Stimulated activated CD8-positive, alpha-beta memory T cell treated with anti-CD3 and anti-CD28 coated beads, Interleukin-4, amount 100 ng/mL, for 4 hours (primary cell): ENCODE data around the gene EEF1AKMT2.

Source experiments
- DNase-seq, 2 donors: peaks; one replicate each; pipeline ENCODE4 v3.0.0-alpha.2; 2020; ENCODE audit warnings: low read depth in 2 of 2, low spot score in 1 of 2

The EEF1AKMT2 gene

DNA sequence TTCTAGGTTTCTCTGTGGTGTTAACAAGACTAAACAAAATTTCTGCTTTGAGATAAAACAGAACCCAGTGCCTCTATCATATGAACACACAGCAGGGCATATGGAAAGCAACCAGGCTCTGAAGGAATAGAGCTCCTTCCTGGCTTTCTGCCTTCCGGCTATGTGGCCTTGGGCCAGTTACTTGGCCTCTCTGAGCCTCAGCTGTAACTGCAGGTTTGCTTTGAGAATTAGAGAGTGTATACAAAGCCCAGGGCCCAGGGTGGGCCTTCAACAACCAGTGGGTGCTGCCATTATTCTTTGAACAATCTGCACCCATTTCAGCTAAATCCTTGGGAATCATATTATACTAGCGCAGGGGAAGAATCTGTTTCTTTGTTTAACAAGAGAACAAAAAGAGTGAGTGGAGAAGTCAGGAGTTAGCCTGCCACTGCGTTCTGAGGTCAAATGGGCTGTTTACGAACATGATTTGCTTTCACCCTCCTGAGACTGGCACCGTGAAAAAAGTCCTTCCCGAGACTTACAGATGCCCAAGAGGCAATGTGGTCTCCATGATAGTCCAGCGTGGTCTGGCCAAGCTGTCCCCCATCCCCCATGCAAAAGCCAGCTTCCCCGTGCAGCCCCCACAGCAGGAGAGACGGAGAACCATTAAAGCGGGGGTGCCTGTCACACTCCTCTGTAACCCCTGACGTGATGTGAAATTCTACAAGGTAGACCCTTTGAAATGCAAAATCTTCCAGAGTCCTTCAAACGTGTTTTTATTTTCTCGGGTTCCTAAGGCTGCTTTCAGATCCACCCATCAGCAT is 52.4 kb downstream of the EEF1AKMT2 start:
- DNase-seq: no peak

DNA sequence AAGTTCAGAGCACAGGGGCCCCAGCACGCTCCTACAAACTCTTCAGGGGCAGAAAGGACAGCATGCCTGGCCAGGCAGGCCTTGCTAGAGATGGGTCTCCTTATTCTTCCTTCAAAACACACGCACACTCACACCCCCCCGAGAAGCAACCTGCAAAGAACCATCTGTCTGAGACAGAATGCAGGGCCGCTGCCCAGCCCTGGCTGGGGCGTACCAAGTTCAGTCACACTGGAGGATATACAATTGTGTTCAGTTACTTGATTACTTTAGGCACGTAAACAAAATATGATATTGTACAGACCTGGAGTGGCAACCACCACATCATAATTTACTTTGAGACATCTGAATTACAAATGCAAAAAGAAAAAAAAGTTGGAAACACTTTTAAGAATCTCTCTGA is 53.2 kb downstream of the EEF1AKMT2 start:
- no peak for DNase-seq

DNA sequence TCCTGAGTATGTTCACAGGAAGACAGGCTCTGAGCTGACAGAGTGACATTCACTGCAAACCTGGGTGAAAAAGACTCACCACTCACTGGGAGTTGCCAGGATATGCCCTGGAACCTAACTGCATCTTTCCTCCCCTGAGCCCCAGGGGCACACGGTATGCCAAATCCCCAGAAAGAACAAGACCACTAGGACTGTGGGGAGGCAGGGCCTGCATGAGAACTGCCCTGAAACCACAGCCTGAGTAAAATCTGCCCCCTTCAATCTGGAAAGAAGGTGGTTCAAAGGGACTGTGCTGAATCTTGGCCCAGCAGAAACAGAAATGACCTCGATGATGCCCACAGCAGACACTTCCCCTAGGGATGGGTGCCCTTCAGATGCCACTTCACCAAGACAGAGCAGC is 54.0 kb downstream of the EEF1AKMT2 start:
- DNase-seq: no peak

DNA sequence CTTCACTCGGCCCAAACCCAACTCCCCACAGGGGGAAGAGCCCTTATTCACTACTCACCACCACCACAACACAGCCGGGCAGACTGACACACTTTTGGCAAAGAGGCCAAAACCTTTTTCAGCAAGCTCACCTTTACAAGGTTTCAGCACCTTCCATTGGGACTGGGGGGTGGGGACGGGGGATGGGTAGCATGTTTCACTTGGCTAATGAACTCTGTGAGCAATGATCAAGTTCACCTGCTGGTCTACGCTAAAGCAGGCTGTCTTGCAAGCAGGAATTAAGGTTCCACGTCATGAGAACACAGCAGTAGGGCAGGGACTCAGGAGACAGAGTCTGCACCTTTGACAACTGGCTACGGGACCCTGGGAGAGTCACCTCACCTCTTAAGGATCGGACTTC is 54.5 kb downstream of the EEF1AKMT2 start:
- DNase-seq: no peak

DNA sequence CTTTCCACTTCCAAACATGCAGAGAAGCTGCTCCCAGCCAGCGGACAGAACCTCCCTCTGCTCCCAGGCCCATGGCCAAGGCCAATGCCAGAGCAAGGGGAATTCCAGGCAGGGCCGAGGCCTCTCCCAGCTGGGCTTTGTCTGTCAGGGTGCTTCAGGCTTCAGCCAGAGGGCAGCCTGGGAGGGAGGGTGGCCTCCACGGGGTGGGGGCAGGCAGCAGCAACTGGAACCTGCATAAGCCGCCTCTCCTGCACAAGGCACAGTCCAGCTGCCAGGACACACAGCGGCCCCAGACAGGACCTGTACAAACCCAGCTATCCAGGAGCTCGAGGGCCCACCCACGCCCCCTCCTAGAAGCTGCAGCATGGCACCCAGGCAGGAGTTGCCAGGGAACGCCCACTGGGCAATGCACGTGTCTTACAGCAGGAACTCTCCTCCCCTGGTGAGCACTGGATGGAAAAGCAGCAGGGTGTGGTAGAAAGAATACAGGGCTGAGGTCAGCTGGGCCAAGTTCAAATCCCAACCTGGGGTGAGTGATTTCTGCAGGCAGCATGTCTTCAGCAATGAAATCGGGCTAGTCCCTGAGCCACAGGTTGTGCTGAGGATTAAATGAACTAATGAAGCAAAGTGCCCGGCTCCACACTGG is 55.1 kb downstream of the EEF1AKMT2 start:
- no peak for DNase-seq

DNA sequence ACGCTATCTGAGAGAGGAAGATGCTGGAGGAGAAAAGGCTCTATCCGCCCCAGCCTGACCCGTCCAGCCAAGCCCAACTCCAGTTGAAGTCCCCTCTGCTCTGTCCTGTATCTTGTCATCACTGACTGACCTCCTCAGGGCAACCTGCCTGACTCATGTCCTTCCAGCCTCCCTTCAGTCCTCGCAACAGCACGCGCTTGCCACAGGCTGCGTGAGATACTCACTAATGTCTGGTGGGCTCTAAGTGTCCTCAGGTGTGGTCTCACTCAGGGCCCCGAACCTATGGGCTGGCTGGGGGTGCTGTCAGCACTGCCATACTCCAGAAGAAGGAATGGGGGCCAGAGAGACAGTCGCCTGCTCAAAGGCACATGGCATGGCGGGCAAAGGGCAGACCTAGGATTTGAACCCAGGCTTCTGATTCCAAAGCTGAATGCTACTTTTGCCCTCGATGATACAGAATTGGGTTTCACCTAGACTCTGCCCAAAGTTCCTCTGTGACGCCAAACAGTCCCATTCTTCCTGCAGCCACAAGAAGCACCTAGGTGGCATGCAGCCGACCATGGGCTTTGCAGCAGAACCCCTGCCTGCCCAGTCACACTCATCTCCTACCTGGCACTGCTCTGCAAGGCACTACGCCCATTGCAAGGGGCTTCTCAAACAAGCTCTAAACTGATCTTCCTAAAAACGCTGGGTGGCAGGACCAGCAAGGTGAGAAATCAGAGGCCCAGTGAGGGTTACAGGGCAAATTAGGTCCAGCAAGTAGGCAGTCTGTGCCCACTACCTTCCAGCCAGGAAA is 56.0 kb downstream of the EEF1AKMT2 start:
- no peak for DNase-seq

DNA sequence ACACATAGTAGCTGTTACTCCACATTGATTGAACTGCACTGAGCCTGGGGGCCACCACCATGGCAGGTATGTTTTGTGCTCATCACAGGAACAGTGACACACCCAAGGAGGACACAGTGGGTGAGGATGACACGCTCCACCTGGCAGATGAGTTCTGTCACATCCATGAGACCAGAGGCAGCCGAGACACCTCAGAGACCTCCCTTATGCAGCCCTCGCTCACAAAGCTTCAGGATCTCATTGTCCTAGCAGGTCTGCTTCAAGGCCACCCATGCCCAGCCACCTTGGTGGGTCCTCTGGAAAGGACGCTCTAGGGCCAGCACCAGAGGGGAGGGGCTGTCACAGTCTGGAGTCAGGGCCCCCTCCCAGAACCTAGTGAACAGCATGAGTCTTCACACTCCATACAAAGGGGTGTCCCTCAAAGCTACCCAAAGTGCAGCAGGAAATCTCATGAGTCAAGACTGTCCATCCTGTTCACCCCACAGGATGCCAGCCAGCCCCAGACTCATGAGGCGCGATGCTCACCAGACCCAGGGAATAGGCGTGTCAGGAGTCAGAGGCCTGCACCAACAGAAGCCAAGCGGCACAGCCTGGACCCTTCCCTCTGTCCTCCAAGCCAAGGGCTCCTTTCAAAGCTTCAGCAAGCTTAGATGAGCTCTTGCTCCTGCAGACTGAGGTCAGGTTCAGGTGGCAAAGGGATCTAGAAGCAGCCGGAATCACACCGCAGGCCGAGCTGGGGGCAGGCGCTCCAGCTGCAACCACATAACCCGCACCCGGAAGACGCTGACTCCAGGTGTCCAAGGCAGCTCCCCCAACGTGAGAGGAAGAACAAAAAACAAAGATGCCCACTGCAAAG is 57.1 kb downstream of the EEF1AKMT2 start:
- no peak for DNase-seq

DNA sequence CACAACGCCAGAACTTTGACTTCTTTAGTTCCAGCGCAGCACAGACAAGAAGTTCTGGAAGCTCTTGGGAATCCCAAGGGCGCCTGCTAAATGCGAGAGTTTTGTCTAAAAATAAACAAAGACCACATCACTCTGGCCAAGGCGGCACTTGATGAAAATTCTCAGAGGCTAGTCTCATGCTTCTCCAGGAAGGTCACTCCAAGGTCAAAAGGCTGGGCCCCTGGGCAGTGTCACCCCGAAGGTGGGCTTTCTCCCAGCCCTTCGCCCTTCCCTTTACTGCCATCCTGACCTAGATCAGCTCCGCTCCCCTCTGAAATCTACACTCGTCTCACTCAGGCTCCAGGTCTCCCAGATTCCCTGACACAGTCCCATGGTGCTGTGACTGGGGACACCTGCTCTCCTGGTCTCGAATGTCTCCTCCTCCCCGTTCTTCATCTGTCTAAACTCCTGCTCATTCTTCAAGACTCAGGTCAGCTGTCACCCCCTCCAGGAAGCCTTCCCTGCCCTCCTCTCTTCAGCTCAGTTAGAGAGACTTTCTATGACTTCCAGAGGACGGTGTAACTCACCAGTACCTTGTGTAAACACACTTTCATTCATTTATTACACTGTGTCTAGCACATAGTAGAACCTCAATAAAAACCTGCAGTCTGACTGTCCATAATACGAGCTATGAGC is 58.0 kb downstream of the EEF1AKMT2 start:
- DNase-seq: no peak

DNA sequence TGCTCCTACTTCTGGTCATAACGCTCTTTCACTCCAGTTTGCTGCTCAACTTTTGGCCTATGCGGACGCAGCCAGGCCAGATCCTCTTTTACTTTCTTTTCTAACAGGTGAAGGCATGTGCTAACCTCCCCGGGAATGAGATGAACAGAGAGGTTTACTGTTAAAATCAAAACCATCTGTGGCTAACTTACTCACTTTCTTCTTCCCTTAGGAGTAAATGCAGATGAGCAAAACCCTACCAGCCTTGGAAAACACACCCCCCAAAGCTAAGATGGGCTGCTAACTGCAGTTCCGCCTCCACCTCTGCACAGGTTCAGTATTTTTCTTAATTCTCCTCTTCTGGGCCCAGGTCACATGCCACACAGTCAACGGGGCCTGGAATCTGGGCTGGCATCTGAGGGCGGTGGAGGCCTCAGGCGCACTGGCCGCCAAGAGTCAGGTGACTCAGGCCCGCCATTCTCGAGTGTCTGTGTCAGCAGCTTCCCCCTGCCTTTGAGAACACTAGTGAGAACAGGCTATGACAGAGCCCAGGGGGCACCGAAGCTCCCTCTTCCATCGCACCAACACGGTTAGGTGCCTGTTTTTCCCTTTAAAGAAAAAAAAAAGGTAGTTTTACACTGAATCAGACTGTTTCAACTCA is 58.6 kb downstream of the EEF1AKMT2 start:
- no peak for DNase-seq

DNA sequence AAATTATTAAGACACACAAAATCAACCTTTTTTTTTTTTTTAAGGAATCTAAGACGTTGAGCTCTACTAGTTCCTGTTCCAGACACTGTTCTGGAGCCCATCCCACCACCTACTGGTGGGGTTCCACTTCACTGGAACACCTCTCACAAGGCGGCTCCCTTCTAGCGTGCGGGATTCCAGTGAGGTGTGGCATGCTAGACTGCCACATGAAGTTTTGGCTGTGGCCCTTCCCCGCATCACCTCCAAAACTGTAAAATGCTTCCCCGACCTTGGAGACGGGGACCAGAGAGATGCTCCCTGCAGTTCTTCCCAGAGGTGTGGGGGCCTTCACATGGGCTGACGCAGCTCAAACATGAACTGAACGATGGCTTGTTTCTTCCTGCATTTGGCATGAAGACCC is 60.1 kb downstream of the EEF1AKMT2 start:
- DNase-seq: no peak

DNA sequence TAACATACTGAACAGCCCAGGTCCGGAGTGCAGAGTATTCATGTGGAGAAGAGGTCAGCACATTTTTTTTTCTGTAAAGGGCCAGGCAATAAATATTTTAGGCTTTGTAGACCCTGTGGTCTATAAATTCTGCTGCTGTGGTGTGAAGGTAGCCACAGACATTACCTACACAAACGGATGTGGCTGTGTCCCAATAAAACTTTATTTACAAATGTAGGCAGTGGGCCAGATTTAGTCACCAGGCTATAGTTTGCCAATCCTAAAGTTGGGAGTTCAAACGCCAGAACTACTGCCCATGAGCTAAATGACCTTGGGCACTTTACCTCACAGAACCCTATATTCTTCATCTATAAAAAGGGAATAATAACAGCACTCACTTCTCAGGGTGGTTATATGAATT is 60.9 kb downstream of the EEF1AKMT2 start:
- no peak for DNase-seq

DNA sequence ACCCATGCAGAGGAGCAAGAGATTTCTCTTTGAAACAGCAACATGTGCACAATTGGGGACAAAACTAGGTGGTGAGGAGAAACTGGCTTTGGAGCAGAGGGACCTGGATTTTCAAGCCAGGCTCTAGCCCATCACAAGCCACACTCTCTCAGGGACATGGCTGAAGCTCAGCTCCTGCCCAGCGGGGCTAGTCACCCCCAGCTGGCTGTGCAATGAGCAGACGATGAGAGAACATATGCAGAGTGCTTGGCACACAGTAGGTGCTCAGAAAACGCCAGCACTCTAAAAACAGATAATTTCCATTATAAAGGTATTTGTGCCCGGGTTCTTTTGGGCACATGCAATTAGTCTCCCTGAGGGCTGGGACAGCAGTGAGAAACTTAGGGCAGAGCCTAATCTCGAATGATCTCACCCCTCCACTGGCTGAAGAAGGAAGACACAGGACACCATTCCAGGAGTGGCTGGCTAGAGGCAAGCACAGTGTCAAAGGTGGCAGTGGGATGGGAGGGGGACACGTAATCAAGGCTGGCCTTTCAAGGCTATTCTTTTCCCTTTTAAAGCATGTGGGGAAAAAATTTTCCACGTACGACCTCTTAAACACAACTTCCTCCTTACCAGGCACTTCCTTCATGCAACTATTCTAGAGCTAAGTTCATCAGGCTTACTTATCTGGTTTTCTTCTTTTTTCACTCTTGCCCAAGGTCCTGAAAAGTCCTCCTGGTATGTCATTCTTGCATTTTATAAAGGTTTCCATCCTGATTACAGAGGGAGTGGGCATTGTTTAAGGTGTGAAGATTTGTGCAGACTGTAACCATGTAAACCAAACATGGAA is 62.6 kb downstream of the EEF1AKMT2 start:
- DNase-seq: no peak

DNA sequence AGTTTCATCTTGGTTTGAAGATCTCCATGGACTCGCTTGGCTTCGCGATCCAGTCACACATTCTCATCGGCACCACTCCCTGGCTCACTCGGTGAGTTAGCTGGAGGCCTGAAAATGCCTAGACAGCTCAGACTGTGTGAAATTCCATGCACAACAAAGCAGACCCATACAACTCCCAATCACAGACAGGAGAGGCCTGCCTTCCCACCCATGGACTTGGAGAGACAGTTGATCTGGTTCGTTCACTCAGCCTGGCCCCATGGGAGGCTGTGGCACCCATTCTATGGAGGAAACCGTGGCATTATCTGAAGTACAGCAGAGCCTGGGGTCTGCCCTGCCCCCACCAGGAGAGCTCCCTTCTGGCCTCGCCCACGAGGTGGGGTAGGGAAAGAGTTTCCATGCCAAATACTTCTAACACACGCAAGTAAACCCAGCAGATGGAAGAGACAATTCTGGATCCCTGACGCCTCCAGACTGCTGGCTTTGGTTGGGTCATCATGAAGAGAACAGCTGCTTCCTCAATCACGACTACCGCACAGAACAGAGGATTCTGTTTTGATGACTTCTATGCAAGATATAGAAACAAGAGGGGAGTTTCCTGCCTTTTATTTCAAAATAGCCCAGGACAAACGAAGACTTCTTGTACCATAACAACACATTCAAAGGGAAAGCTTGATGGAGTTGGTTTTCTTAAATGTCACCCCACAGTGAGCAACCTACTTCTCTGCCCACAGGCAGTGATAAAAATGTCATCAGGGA is 63.4 kb downstream of the EEF1AKMT2 start:
- no peak for DNase-seq

DNA sequence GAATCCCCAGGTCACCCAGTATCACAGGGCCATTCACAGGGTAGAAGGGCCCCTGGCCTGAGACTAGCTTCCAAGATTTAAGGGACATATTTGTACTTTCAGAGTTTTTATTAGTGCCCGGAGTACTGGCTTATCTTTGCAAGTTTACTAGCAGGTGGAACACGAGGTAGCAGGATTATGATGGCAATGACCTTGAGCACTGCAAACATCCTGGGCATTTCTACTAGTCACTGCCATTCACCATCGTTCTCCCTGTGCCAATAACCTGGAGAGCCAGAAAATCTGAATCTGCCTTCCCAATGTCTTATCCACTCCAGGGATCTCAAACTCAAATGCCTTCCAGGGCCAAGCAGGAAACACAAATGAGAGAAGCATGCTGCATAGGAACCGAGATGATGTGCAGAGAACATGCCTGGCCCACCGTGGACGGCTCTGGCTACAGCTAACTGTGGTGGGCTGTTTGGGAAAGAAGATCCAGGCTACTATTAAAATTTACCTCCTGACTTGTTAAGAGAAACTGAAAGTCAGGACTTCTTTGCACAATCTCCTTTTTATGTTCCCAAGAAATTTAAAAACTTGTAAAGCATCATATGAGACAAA is 64.2 kb downstream of the EEF1AKMT2 start:
- no peak for DNase-seq

DNA sequence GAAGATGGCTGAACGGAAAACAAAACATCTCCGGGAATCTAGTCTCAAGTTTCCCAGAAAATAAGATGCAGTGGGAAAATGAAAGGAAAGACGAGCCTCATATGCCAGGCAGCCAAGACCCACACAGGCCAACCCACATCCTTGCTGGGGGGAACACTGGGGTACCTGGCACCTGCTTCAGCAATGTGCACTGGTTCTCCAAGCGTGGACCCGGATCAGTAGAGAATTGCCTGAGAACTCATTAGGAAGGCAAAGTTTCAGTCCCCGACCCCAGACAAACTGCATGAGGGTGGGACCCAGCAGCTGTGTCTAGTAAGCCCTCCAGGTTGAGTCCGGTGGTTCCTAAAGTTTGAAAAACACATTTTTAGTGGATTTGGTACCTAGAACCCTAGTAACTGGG is 65.9 kb downstream of the EEF1AKMT2 start:
- no peak for DNase-seq

DNA sequence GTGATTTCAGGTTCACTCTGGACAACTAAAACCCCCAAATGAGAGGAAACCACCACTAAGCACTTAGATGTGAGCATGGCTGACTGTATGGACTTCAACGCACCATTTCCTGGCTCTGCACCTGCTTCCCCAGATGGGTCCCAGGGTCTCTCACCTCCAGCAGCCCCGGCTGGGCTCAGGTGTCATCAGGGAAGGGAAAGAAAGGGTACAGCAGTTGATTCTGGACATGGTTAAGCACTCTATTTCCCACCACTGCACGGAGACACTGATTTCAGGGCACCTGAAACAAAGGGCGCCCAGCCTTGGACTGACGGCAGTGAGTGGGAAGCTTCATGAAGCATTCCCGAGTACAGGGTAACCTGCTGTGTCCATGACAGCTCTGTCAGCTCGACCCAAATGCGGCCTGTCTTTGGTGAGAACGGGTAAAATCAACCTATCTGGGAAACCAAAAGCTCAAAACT is 66.5 kb downstream of the EEF1AKMT2 start:
- DNase-seq: no peak

DNA sequence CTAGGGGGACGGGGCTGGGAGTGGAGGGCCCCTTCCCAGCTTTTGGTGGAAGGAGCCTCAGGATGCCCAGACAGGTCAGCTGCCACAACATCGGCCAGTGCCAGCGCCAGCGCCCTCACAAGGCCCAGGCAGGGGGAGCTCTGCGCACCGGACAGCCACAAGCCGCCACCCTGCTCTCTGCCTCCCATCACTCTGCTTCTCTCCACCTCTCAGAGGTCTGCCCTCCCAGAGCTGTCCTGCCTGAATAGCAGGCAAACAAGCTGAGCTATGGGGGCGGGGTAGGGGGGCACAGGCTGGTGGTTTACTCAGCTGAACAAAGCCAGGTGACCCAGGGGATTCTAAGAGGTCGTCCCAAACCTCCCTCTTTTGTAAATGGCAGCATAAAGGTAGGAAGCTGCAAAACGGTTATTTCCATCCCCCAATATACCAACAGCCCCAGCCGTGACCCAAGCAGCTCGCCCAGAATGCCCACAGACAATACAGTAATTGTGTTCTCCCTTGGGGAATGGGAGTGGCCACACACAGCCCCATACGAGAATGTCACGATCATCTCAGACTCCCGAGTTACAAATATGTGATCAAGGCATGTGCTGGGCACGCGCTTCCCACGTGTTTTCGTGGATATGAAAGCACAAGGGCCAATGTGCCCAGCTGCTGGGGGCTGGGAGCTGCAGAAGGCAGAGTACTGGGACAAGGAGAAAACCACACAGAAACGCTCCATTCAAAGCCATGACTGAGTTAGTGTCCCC is 67.2 kb downstream of the EEF1AKMT2 start:
- no peak for DNase-seq
